HG03442 (cell line): ENCODE measurements around the gene PALD1.

Source experiments
- ATAC-seq: cut with Tn5 transposase; IDR thresholded peaks from one replicate; pipeline ENCODE4 v1.9.1; 2021; ENCODE audit warnings: mild to moderate bottlenecking, moderate library complexity; ENCODE audit not compliant: unreplicated experiment

The PALD1 gene

DNA sequence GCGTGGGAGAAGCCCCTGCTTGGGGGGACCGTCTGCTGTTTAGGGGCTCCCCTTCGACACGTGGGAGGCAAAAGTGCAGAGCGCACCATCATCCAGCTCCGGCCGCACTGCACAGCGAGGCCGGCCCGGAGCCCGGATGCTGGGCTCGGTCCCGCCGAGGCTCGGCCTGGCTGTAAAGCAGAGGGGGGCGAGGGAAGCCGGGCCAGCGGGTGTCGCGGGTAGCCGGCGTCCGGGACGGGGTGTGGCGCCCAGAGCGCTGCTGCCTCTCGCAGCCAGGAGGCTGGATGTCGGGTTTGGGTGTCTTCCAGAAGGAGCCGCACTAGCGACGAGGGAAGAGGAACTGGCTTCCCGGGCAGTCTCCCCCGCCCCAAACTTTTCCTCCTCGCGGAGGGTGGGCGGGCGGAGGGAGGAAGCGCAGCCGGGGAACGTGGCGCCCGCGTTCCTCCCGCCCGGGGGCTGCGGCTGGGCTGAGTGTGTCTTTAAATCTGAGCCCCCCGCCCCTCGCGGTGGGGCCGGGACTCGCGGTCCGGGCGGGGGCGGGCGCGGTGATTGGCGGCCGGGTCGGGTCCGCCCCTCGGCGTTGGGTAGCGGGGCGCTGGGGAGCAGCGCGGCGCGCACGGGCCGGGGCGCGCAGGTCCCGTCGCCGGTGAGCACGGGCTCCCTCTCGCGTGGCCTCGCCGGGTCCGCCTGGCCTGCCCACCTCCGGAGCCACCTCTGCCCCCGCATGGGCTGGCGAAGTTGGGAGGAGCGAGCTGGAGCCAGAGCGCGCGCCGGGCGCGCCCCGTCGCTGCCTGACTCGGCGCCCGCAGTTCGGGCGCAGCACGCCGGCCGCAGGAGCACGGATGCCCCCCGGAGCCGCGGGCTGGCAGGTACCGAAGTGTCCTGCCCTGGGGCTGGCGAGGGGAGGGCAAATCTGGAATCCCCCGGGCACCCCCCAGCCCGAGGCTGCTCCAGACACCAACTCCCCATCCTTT is at the start of gene PALD1:
Gene PALD1 (plus strand): TSS at position 577 of the 974 bp plus-strand sequence. CDS start 47,185 bp downstream, outside the sequence.
- ATAC-seq: no peak

DNA sequence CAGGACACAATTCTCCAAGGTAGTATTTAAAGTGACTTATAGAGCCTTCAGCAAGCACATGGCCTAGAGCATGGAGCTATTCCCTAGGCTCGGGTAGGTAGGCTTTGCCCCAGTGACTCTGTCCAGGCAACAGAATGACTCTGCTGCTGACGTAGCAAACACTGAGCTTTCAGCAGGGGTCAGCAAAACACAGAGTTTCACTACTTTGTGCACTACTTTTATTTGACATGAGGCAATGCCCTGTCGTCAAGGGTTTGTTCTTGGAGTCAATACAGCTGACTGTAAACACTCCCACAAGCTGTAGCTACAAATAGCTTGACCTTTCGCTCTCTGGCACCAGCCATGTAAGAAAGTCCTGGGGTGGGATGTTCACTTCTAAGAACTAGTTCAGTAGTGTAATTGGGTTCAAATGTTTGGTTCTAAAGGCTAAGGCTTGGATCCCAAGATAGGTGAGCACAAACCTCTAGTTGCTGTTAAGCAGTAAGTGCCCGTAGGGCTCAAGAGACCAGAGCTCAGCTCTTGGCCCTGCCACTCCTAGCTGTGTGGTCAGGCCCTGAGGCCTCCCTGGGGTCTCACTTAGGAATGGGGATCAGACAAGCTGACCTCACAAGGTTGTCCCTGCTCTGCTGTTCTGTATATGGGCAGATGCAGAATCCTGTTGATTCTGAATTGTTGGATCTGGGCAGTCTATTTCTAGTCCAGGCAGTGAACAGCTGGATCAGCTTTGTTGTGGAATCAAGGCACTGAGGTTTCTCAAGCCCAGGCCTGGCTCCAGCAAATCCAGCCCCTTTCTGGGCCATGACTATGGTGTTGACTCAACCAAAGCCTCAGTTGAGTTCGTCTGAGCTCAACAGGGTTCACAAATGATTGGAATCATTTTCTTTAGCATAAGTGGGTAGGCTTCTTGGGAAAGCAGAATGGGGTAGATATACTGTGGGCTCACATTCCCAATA is 47.8 kb upstream of the PALD1 start:
- ATAC-seq: no peak

DNA sequence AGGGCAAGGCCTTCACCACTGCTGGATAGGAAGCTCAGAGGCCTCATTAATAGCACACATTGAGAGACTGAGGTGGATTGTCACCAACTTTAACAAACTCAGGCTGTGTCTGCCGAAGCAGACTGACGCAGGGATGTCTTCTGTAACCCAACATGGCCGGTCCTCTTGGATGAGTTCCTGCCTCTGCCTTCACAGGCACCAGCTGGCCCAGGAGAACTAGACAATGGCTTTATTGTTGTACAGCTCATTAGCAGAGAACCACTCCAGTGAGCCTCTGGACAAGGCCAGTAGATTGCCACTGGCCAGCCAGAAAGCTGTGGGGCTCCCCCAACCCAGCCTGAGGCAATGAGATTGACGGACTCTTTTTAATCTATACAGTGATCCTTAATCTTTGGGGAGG is 46.5 kb upstream of the PALD1 start:
- ATAC-seq: no peak

DNA sequence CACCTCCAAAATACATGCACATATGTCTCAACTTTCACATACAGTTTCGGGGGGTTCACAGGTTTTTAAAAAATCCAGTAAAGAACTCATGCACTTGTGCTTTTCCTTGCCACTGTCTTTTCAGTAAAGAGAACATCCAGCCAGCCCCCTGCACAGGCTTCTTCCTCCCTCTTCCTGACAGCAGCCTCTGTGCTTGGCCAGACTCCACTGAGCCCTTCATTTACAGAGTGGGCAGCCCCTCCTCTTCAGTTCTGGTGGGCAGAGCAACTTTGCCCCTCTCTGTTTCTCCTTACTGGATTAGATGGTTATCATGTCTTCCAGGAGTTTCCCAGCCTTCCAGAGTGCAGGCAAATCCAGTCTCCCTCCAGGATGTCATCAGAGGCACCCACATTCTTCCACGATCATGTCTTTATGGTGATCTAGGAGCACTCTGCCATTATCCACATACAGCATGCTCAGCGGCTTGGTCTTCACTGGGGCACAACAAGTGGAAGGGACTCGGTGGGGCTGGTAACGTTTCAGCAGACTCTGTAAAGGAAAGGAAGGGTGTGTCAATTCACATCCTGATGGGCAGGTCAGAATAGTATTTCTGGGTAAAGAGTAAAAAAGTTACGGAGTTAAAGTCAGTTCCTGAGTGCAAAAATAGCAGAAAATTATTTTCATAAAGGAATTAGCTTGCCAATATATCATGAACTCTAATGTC is 45.9 kb upstream of the PALD1 start:
- ATAC-seq: no peak

DNA sequence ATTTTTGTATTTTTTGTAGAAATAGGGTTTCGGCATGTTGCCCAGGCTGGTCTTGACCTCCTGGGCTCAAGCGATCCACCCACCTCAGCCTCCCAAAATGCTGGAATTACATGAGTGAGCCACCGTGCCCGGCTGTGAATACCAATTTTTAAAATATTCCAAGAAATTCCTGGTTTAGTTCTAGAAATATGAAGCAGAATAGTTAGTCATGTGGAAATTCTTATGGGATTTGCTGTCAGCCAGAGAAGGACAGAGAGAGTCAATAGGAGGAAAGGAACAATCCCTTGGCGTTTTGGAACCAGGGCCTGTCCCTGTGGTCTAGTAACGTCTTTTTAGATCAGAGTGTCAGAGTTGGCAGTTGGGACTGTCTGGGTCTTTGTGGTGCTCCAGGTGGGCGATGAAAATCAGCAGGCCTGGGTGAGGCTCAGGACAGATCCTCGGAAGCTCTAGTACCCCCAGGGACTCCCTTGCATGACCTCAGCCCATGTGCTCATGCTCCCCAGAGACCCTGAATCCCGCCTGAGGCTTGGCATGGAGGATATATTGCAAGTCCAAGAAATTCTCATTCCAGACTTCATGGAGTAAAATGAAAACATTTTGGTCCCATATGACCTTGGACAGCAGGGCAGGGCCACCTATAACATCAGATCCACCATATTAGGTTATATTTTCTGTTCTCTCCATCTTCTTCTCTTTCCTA is 44.8 kb upstream of the PALD1 start:
- no peak for ATAC-seq

DNA sequence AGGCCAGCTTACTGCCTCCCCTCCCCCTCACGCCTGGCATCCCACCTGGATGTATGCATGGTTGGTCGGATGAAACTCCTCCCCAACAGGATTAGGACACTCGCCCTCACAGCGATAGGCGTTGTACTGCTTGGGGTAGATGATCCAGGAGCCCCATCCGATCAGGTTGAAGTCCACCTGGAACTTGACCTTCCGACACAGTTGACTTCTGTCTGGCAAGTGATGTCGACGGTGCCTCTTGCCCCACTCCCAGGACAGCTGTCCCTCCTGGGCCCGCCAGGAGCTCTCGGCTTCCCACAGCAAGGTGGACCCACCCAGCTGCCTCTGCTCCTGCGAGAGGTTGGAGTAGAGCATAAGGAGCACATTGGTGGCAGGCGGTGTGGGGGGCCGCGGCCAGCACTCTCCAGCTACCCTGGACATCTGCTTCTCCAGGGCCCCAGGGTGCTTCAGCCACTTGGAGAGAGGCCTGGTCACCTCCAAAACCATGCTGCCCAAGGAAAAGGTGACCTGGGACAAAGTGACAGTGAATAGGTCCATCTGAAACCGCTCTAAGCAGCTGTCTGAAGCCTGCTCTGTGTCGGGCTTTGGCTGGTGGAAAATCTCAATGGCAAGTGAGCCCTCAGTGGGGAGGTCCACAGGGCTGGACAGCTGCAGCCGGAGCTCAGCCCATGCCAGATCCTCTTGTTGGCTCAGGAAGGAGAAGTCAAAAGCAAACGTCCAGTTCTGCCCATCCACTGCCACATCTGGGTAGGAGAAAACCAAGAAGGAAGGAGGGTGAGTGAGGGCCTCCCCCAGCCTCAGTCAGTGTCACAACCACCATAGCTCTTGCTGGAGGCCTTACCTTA is 43.1 kb upstream of the PALD1 start:
- ATAC-seq: no peak

DNA sequence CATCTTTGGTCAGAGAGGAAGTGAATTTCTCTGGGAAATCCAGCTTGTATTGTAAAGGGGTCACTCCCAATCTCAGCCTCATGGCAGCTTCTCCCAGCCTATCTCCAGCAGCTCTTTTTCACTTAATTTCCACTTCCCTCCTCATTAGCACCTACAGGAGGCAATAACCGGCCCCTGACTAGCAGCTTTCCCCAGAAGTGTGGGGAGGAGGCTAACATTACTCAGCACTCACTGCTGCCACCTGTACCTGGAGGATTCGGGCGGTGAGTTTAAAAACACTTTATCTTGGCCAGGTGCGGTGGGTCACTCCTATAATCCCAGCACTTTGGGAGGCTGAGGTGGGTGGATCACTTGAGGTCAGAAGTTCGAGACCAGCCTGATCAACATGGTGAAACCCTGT is 40.8 kb upstream of the PALD1 start:
- no peak for ATAC-seq

DNA sequence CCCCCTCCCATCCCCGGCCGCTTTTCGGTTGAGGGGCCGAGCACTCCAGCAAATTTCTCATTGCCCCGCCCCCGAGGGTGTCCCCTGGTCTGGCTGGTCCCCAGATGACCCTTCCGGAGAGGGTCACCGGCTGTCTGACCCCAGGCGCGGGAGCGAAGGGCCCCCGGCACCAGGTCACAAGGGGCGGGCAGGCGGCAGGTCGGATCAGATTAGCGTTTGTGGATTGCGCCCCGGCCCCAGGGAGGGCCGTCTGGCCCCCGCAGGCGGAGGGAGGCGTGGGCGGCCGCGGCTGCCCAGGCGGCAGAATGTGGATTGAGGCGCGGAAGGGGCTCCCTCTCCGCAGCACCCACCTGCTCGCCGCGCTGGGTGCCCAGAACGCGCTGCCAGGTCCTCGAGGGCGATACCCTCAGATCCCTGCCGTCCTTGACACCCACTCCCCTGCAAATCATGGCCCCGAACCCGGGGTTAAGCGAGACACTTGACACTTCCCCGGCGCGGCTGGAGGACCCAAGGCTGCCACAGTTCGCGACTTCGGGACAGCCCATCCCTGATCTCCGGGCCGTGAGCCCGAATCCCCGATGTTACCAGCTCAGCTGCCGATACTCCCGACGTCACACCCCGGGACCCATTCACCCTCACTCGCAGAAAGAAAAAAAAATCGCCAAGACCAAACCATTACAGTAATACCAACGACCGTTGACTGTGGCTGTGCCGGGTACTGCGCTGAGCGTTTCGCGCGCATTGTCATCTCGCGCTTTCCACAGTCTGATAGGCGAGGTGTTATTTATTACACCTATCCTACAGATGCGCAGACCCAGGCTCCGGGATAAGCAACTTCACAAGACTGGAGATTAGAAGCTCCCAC is 38.0 kb upstream of the PALD1 start:
- ATAC-seq: no peak

DNA sequence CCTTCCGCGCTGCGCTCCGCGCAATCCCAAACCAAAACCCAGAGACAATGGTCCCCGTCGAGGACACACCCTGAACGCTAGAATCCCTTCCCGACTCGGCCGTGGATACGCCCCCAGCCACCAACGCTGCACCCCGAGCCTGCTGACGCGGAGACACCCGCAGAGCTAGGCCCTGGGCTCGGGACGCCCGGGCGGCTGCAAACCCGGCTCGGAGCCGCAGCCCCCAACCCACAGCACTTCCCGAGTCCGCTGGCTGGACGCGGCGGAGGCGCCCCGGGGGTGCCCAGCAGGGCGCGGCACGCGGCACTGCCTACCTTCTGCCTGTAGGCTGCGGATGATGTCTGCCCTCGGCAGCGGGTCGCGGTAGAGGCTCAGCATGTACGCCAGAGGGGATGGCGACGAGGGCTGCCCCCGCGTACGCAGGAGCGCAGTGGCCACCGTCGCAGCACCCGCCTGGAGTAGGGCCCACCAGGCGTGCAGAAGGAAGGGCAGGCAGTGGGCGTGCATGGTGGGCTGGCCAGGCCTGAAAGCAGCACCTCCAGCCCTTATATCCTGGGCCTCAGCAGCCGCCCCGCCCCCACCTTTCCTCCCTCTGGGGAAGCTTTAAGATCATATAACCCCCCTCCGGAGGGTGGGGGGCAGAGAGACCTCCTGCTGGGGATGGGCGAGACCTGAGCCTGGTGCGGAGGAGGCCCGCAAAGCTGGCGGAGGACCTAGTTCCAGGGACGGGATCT is 37.2 kb upstream of the PALD1 start, which contains the start of gene NODAL:
Gene NODAL (minus strand): TSS at position 521 of the 734 bp plus-strand sequence. CDS start 14 bp downstream, at position 507.
- ATAC-seq: no peak

DNA sequence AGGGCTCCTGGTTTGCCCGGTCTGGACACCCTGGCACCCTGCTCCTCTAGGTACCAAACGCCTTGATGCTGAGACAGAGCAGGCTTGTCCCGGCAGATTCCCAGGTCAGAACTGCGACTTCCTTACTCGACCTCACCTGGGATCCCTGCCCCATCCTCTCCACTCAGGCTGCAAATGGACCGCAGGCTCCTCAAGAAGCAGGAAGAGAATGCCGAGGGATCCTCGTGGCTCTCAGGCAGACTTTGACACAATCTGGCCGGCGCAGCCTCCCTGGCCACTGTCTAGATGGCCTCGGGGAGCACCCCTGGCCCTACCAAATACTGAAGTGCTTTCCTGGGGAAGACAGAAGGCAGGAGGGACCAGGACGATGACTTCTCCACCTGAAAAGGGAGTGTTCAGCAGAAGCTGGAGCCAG is 36.7 kb upstream of the PALD1 start:
- ATAC-seq: no peak

DNA sequence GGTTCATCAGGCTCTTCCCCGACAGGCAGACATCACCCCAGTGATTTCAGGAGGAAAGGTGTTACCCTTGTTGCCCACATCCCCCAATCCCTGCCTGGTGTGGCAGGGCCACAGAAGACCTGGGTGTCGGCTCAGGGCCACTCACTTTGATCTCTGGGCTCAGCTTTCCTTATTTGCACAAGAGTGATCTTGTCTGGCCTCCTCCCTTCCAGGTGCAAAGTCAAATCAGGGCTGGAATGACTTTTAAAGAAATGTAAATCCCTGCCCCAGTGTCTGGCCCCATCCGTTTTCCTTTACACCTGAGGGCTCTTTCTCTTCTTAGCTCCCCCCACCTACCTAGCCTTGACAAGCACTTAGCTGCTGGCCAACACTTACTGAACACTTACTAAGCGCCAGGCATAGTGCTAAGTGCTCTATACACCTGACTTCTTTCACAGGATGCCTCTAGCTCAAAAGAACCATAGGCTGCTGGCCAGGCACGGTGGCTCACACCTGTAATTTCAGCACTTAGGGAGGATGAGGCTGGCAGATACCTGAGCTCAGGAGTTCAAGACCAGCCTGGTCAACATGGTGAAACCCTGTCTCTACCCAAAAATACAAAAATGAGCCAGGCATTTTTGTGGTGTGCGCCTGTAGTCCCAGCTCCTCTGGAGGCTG is 36.1 kb upstream of the PALD1 start:
- ATAC-seq: no peak

DNA sequence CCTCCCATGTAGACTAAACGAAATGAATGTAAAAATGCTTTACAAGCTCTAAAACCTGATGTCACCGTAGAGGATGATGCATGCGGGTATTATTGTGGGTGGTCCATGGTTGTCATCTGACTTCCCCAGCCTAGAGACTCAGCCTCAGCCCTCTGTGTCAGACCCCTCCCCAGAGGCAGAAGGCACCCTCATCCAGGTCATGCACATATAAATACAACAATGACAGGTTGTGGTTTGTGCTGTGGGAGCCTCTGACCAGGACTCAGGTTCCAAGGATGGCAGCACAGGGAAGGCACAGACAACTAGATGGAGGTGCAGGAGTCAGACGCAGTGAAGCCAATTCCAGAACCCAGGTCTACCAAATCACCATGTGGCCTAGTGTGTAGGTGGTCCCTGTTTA is 33.8 kb upstream of the PALD1 start:
- no peak for ATAC-seq

DNA sequence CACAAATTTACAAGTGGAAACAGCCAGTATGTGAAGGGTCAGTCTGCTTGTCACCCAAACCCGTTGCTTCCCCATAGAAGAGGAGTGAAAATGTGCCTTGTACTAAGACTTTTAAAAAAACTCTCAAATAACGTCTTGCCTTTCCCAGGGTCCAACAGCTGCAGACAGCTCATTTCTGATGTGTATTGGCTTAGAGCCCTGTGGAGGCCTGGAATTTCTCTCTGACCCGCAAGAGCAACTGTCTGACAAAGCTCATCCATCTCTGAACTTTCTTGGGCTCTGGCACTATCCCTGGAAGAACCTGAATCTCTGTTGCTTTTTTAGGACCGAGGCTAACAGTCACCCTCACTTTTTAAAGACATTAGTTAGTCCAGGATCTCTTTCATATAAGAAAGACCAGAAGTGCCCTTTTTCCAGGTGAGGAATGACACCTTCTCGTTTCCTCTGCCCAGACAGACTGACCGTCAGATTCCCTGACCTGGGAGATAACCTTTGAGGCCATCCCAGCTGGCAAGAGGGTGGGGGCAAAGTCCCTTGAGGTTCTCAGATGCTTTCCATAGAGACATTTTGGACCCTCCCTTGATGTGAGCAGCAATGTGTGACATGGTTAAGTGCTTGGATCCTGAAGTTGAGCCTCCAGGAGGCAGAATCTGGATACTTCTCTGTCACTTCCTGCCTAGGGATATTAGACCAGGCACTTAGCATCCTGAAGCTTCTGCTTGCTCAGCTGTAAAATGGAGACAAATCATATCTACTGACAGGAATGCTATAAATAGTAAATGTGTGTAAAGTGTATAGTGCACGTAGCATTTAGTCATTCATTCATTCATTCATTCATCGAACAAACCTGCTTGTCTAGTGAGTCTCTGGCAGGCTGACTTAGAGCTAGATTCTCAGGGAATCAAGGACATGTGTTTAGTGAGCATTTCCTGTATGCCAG is 32.6 kb upstream of the PALD1 start:
- no peak for ATAC-seq

DNA sequence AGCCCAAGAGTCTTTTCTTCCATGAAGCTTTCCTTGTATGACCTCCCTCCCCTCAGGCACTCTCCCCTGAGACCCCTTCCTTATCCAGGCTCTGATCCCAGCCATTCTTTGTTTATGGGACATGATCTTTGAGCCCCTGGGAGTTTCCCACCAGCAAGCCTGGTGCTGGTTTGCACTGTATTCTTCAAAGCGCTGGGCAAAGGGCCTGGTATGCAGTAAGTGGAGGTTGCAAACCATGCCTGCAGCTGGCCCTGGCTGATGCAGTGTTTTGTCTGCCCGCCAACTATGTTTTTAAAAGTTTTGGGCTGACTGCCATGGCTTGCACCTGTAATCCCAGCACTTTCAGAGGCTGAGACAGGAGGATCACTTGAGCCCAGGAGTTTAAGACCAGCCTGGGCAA is 30.3 kb upstream of the PALD1 start:
- no peak for ATAC-seq

DNA sequence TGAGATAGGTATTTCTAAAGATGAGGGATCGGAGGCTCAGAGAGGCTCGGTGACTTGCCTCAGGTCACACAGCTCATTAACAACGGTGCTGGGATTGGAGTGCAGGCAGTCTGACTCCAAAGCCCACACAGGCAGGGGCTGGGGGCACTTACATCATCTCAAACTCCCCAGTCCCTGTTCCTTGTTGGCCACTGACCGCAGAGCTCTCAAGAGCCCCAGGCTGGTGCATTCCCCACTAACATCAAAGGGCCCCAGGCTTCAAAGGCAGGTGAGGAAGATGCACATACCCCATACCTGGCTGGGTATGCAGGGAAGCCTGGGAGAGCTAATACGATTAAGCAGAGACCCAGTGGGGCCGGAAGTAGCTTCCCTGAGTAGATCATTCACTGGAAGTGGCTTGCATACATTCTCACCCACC is 23.3 kb upstream of the PALD1 start:
- no peak for ATAC-seq

DNA sequence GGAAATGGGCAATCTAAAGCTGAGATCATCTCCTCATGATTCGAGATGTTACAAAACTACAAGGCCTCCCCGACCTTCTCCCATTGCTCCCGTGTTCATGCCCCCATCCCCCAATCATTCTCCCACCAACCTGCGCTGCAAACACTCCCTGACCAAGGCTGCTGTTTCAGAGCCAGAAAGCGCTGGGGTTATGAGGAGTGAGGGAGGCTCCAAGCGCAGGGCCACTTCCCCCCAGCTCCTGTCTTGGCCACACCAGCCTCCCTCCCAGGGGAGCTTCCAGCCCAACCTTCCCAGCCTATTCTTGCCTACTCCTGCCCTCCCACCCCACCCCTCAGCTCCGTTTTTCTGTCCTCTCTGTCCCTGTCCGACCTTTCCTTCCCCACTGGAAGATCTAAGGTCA is 22.4 kb upstream of the PALD1 start:
- no peak for ATAC-seq
